ENCODE data around the gene GUCY1A1. TPM values are rescaled to one million over a fixed set of nuclear protein-coding genes. Genes with fewer than 3 reads are reported as not detected.

GUCY1A1 gene
- total RNA-seq, 6 experiments from 2014 or later, result not detected

GRCh38 chr4:155656025-155656424, 10.6 kb upstream of the GUCY1A1 start:
- H3K27me3 Mint-ChIP-seq (ENCODE audit: insufficient read depth), result 0 out of 2 replicates have a peak, but pooled peaks cover 2% of the 10 kb centered on the region
- H3K36me3 Mint-ChIP-seq (ENCODE audit: low read depth), result no peaks in the 10 kb centered on the region
- H3K4me1 Mint-ChIP-seq (ENCODE audit: low read depth), result no peaks in the 10 kb centered on the region
- no peak overlapping the region for H3K27ac Mint-ChIP-seq
- TF ChIP-seq CTCF (IDR thresholded peaks at IDR 0.05), result no peak
- no peak for DNase-seq
- no peak overlapping the region for H3K4me3 Mint-ChIP-seq
- H3K9me3 Mint-ChIP-seq, result peaks cover 8% of the 10 kb centered on the region

- Mint-ChIP-seq H3K9me3 (peaks cover 8% of the 10 kb centered on the region), H3K27ac (no peak overlapping the region), H3K36me3 (ENCODE audit: low read depth) (no peaks in the 10 kb centered on the region), H3K4me3 (no peak overlapping the region), H3K27me3 (ENCODE audit: insufficient read depth) (peaks cover 2% of the 10 kb centered on the region; the same call in 1 of the 2 replicates), H3K4me1 (ENCODE audit: low read depth) (no peaks in the 10 kb centered on the region)
- DNase-seq, result no peak
- TF ChIP-seq CTCF (IDR thresholded peaks at IDR 0.05), result no peak
These were observed 9.5 kb upstream of the GUCY1A1 start for GRCh38 chr4:155657169-155657568.

GRCh38 chr4:155657985-155658680, 8.5 kb upstream of the GUCY1A1 start:
- no peak overlapping the region for H3K27ac Mint-ChIP-seq
- no peaks in the 10 kb centered on the region for H3K36me3 Mint-ChIP-seq (ENCODE audit: low read depth)
- no peak for TF ChIP-seq CTCF (IDR thresholded peaks at IDR 0.05)
- H3K4me3 Mint-ChIP-seq, result no peak overlapping the region
- no peaks in the 10 kb centered on the region for H3K4me1 Mint-ChIP-seq (ENCODE audit: low read depth)
- H3K9me3 Mint-ChIP-seq, result peaks cover 8% of the 10 kb centered on the region
- H3K27me3 Mint-ChIP-seq (ENCODE audit: insufficient read depth), result peaks cover 2% of the 10 kb centered on the region; the same call in 1 of the 2 replicates
- DNase-seq, result no peak

- peaks cover 2% of the 10 kb centered on the region; the same call in 1 of the 2 replicates for H3K27me3 Mint-ChIP-seq (ENCODE audit: insufficient read depth)
- no peaks in the 10 kb centered on the region for H3K4me1 Mint-ChIP-seq (ENCODE audit: low read depth)
- no peaks in the 10 kb centered on the region for H3K36me3 Mint-ChIP-seq (ENCODE audit: low read depth)
- no peak overlapping the region for H3K27ac Mint-ChIP-seq
- H3K9me3 Mint-ChIP-seq, result peaks cover 8% of the 10 kb centered on the region
- H3K4me3 Mint-ChIP-seq, result no peak overlapping the region
- no peak for TF ChIP-seq CTCF (IDR thresholded peaks at IDR 0.05)
- no peak for DNase-seq
These were observed 8.0 kb upstream of the GUCY1A1 start for GRCh38 chr4:155658681-155659064.

GRCh38 chr4:155659176-155659575, 7.5 kb upstream of the GUCY1A1 start:
- H3K27ac Mint-ChIP-seq, result no peak overlapping the region
- DNase-seq, result no peak
- no peaks in the 10 kb centered on the region; the same call in 1 of the 2 replicates for H3K27me3 Mint-ChIP-seq (ENCODE audit: insufficient read depth)
- H3K4me3 Mint-ChIP-seq, result no peak overlapping the region
- no peaks in the 10 kb centered on the region for H3K4me1 Mint-ChIP-seq (ENCODE audit: low read depth)
- TF ChIP-seq CTCF (IDR thresholded peaks at IDR 0.05), result no peak
- no peaks in the 10 kb centered on the region for H3K36me3 Mint-ChIP-seq (ENCODE audit: low read depth)
- H3K9me3 Mint-ChIP-seq, result peaks cover 8% of the 10 kb centered on the region

All from HFFc6 (cell line).